Keratinocyte (primary cell): ENCODE data around the gene SPATS2L. TPM values are rescaled to one million over a fixed set of nuclear protein-coding genes. Genes with fewer than 3 reads are reported as not detected.

Source experiments
- DNase-seq: peaks from one replicate; pipeline ENCODE4 v3.0.0-alpha.2; 2011; ENCODE audit warnings: low read depth, missing footprints, low spot score
- FAIRE-seq: peaks from 2 replicates; lab custom pipeline; 2011; peaks lifted over from hg19 to GRCh38; lab: Jason Lieb, UNC
- H2AFZ ChIP-seq: 2 replicates; pipeline ENCODE4 v1.6.0; 2012; ENCODE audit warnings: low read length, control low read depth, inconsistent platforms; ENCODE audit not compliant: control insufficient read depth
- H3K27ac ChIP-seq: 2 replicates; pipeline ENCODE4 v1.5.1; 2011; ENCODE audit warnings: low read length; ENCODE audit not compliant: control insufficient read depth, insufficient read depth
- H3K27me3 ChIP-seq: 3 replicates; pipeline ENCODE4 v1.6.0; 2011; ENCODE audit warnings: low read length; ENCODE audit not compliant: control insufficient read depth, insufficient read depth; ENCODE audit errors: extremely low read depth
- H3K36me3 ChIP-seq, 2 experiments: 2 replicates in 1 of 2; 3 replicates in 1 of 2; pipeline ENCODE4 v1.5.1; 2011; ENCODE audit warnings: low read length in 2 of 2, mild to moderate bottlenecking in 1 of 2; ENCODE audit not compliant: control insufficient read depth in 2 of 2, insufficient read depth in 2 of 2; ENCODE audit errors: extremely low read depth in 1 of 2
- H3K4me1 ChIP-seq: 3 replicates; pipeline ENCODE4 v1.5.1; 2011; ENCODE audit warnings: low read length; ENCODE audit not compliant: control insufficient read depth, insufficient read depth; ENCODE audit errors: extremely low read depth
- H3K4me2 ChIP-seq: 3 replicates; pipeline ENCODE4 v1.6.0; 2011; ENCODE audit warnings: low read depth, low read length; ENCODE audit not compliant: control insufficient read depth, insufficient read depth; ENCODE audit errors: extremely low read depth
- H3K4me3 ChIP-seq, 3 experiments: fragments of 200-600 bp in 1 of 3; sonication (generic) in 1 of 3; 2 replicates in 2 of 3; 3 replicates in 1 of 3; pipeline ENCODE4 v1.5.1; 2011 to 2016; ENCODE audit warnings: low read length in 3 of 3, mild to moderate bottlenecking in 3 of 3, control low read depth in 2 of 3, inconsistent platforms in 1 of 3, low read depth in 1 of 3, mixed read lengths in 1 of 3, mixed run types in 1 of 3, moderate library complexity in 1 of 3; ENCODE audit not compliant: control insufficient read depth in 2 of 3, insufficient read depth in 2 of 3; ENCODE audit errors: extremely low read depth in 1 of 3
- H3K79me2 ChIP-seq: 2 replicates; pipeline ENCODE4 v1.6.0; 2012; ENCODE audit warnings: low read length; ENCODE audit not compliant: control insufficient read depth, insufficient read depth
- H3K9ac ChIP-seq: 3 replicates; pipeline ENCODE4 v1.6.0; 2011; ENCODE audit warnings: low read length; ENCODE audit not compliant: control insufficient read depth, insufficient read depth; ENCODE audit errors: extremely low read depth
- H3K9me1 ChIP-seq: 3 replicates; pipeline ENCODE4 v1.6.0; 2011; ENCODE audit warnings: low read length; ENCODE audit not compliant: control insufficient read depth, insufficient read depth; ENCODE audit errors: extremely low read depth
- H3K9me3 ChIP-seq: 2 replicates; pipeline ENCODE4 v1.5.1; 2012; ENCODE audit warnings: low read depth, low read length; ENCODE audit not compliant: control insufficient read depth
- H4K20me1 ChIP-seq: 3 replicates; pipeline ENCODE4 v1.6.0; 2011; ENCODE audit warnings: low read length; ENCODE audit not compliant: control insufficient read depth, insufficient read depth; ENCODE audit errors: extremely low read depth
- EZH2 ChIP-seq: IDR thresholded peaks from one replicate; pipeline ENCODE4 v1.6.1; 2012; ENCODE audit warnings: inconsistent platforms, mild to moderate bottlenecking, low read length, moderate library complexity
- dilution Hi-C: fragments of 300-500 bp; cut with MboI; formaldehyde crosslinking; loops from one replicate; pipeline ENCODE4 v1.7.0; 2020; ENCODE audit warnings: low sequenced_read_pairs; ENCODE audit not compliant: extremely low pct_ligation_motif_present
- polyA plus RNA-seq, 5 experiments: library from polyadenylated mRNA; depleted of rRNA in 3 of 5; stranded (reverse) in 3 of 5; stranded (forward) in 1 of 5; unstranded in 1 of 5; fragments of >200 nt; gene quantifications; 1 replicate in 1 of 5; 2 replicates in 3 of 5; 3 replicates in 1 of 5; pipeline versions ENCODE4 v1.2.1 to v1.2.3, GENCODE V29; 2011 to 2012; ENCODE audit warnings: missing spikeins in 2 of 5, low read depth in 1 of 5, low replicate concordance in 1 of 5
- TF ChIP-seq, protein P1 (sequence below), 3 experiments: IDR thresholded peaks in 1 of 3; conservative IDR thresholded peaks in 1 of 3; optimal IDR thresholded peaks in 1 of 3; 2 replicates in 2 of 3; 3 replicates in 1 of 3; pipeline versions ENCODE3 to v1.5.1; 2011; ENCODE audit warnings: low read length in 3 of 3, mild to moderate bottlenecking in 3 of 3, moderate library complexity in 2 of 3, control low read depth in 1 of 3, inconsistent platforms in 1 of 3; ENCODE audit not compliant: insufficient read depth in 2 of 3; ENCODE audit errors: extremely low read depth in 1 of 3

SPATS2L gene
- polyA plus RNA-seq, 1 donor (not counting 4 experiments of a cell fraction or from before 2014, with no cell fraction given), result 95.3 TPM

GRCh38 chr2:200509235-200509611, 202.7 kb downstream of the SPATS2L start:
- FAIRE-seq, result no peak
- no peaks in the 10 kb centered on the region for H3K9me1 ChIP-seq
- peak overlapping the region; percentile 64 to 91 (median 85) for H3K4me3 ChIP-seq
- H3K4me2 ChIP-seq, result peak overlapping the region; percentile 84
- peak overlapping the region; percentile 64 for H2AFZ ChIP-seq
- H4K20me1 ChIP-seq, result no peaks in the 10 kb centered on the region
- H3K27me3 ChIP-seq, result no peaks in the 10 kb centered on the region
- dilution Hi-C loops, result no loop called here
- TF ChIP-seq, protein P1, sequence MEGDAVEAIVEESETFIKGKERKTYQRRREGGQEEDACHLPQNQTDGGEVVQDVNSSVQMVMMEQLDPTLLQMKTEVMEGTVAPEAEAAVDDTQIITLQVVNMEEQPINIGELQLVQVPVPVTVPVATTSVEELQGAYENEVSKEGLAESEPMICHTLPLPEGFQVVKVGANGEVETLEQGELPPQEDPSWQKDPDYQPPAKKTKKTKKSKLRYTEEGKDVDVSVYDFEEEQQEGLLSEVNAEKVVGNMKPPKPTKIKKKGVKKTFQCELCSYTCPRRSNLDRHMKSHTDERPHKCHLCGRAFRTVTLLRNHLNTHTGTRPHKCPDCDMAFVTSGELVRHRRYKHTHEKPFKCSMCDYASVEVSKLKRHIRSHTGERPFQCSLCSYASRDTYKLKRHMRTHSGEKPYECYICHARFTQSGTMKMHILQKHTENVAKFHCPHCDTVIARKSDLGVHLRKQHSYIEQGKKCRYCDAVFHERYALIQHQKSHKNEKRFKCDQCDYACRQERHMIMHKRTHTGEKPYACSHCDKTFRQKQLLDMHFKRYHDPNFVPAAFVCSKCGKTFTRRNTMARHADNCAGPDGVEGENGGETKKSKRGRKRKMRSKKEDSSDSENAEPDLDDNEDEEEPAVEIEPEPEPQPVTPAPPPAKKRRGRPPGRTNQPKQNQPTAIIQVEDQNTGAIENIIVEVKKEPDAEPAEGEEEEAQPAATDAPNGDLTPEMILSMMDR (optimal IDR thresholded peaks at IDR 0.05 in 1 of 3, IDR thresholded peaks at IDR 0.05 in 1 of 3, conservative IDR thresholded peaks at IDR 0.05 in 1 of 3; ENCODE audit: extremely low read depth in 1 of 3, insufficient read depth in 2 of 3, low read length in 3 of 3), result no peak
- TF ChIP-seq EZH2, result no peak
- no peaks in the 10 kb centered on the region for H3K9me3 ChIP-seq
- H3K27ac ChIP-seq, result peak overlapping the region; percentile 48
- no peak for DNase-seq
- H3K79me2 ChIP-seq, result peaks cover 8% of the 10 kb centered on the region
- peak overlapping the region; percentile 87 for H3K9ac ChIP-seq
- H3K4me1 ChIP-seq, result peaks cover 6% of the 10 kb centered on the region
- peaks cover 0 to 4% of the 10 kb centered on the region in 2 experiments for H3K36me3 ChIP-seq

DNA sequence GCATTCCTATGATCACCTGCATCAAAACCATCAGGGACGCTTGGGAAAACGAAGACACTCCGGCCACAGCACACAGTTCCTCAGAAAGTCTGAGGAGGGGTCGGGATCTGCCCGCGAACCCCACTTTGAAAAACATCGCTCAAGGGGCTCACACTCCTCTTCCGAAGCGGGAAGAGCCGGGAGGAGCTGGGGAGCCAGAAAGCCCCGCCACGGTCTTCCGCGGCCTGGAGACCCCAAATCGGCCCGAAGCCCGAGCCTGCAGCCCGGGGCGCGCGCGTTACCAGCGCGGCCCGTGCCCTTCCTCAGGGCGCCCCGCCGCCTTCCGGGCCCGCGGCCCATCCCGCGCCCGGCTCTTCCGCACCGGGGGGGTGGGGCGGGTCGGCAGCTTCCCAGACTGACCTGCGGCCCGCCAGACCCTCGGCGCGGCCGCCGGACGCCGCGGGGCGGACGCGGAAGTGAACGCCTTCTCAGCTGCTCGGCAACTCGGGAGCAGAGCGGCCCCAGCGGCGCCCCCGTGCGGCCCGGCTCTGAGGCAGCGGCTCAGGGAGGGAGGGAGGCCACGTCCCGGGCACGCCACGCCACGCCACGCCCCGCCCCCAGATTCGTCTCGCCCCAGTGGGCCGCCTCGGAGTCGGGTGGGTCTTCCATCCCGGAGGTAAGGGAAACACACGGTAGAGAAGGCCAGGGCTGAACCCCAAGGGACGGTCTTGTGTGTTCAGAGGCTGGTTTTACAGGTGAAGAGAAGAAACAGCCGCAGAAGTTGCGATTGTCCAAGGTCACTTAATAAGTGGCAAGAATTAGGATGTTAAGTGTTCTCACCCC, 203.3 kb downstream of the SPATS2L start, which contains the start of gene KCTD18:
KCTD18 (minus strand) TSS at position 457 of the 822 bp plus-strand sequence. CDS start 3,052 bp downstream, outside the sequence.
- H3K9me1 ChIP-seq, result no peaks in the 10 kb centered on the region
- peak; percentile 25 for DNase-seq
- H3K4me2 ChIP-seq, result peak within 1 kb of the TSS; percentile 84
- peaks cover 6% of the 10 kb centered on the region for H3K4me1 ChIP-seq
- no peak for TF ChIP-seq EZH2
- TF ChIP-seq, protein P1 (optimal IDR thresholded peaks at IDR 0.05 in 1 of 3, IDR thresholded peaks at IDR 0.05 in 1 of 3, conservative IDR thresholded peaks at IDR 0.05 in 1 of 3; ENCODE audit: extremely low read depth in 1 of 3, insufficient read depth in 2 of 3, low read length in 3 of 3), result peak; percentile 42 to 91 (median 79)
- no peaks in the 10 kb centered on the region for H3K27me3 ChIP-seq
- H3K36me3 ChIP-seq, result peaks cover 0 to 4% of the 10 kb centered on the region in 2 experiments
- H3K27ac ChIP-seq, result peak within 1 kb of the TSS; percentile 48
- FAIRE-seq, result no peak
- peak within 1 kb of the TSS; percentile 64 to 91 (median 85) for H3K4me3 ChIP-seq
- no peaks in the 10 kb centered on the region for H3K9me3 ChIP-seq
- peaks cover 8% of the 10 kb centered on the region for H3K79me2 ChIP-seq
- H4K20me1 ChIP-seq, result no peaks in the 10 kb centered on the region
- peak within 1 kb of the TSS; percentile 73 for H2AFZ ChIP-seq
- dilution Hi-C loops, result no loop called here
- peak within 1 kb of the TSS; percentile 87 for H3K9ac ChIP-seq
